HG03442 (cell line): Measurements from ENCODE around the gene METTL25B.

ENCODE experiments used
- ATAC-seq: cut with Tn5 transposase; IDR thresholded peaks from one replicate; pipeline ENCODE4 v1.9.1; 2021; ENCODE audit warnings: mild to moderate bottlenecking, moderate library complexity; ENCODE audit not compliant: unreplicated experiment

METTL25B gene

GRCh38 chr1:156725683-156726280 lies 2.5 kb upstream of the METTL25B start:
- no peak for ATAC-seq

- ATAC-seq, result no peak
Measured at GRCh38 chr1:156726549-156727226, 1.6 kb upstream of the METTL25B start.

- ATAC-seq, result no peak
Measured at GRCh38 chr1:156727492-156727891, 777 bp upstream of the METTL25B start.

GRCh38 chr1:156728599-156729462 lies 562 bp downstream of the METTL25B start, which contains the start of gene ISG20L2:
Gene ISG20L2, minus strand, starts transcription at chr1:156728766. Its CDS starts 1,114 bp downstream, at chr1:156727652.
- peak; percentile 87 for ATAC-seq

GRCh38 chr1:156733989-156734584 lies 5.8 kb downstream of the METTL25B start:
- ATAC-seq, result no peak

- no peak for ATAC-seq
Measured at GRCh38 chr1:156738407-156738806, 10.1 kb downstream of the METTL25B start.

GRCh38 chr1:156738916-156739315 lies 10.6 kb downstream of the METTL25B start:
- ATAC-seq, result no peak

- ATAC-seq, result no peak
Measured at GRCh38 chr1:156740237-156740740, 12.0 kb downstream of the METTL25B start.

- peak; percentile 83 for ATAC-seq
Measured at GRCh38 chr1:156740741-156741480, 12.6 kb downstream of the METTL25B start, which contains the start of gene MRPL24. Gene MRPL24, minus strand, starts transcription at chr1:156741088. Its CDS starts 2,384 bp downstream, at chr1:156738704.

GRCh38 chr1:156741481-156741983 lies 13.3 kb downstream of the METTL25B start:
- no peak for ATAC-seq

- no peak for ATAC-seq
Measured at GRCh38 chr1:156742017-156742416, 13.7 kb downstream of the METTL25B start.

GRCh38 chr1:156742801-156743200 lies 14.5 kb downstream of the METTL25B start:
- no peak for ATAC-seq

- no peak for ATAC-seq
Measured at GRCh38 chr1:156743367-156744302, 15.4 kb downstream of the METTL25B start.

- ATAC-seq, result no peak
Measured at GRCh38 chr1:156744344-156744743, 16.1 kb downstream of the METTL25B start.

GRCh38 chr1:156744786-156745419 lies 16.6 kb downstream of the METTL25B start:
- ATAC-seq, result no peak

GRCh38 chr1:156745881-156746280 lies 17.6 kb downstream of the METTL25B start:
- no peak for ATAC-seq

GRCh38 chr1:156746406-156746727 lies 18.1 kb downstream of the METTL25B start:
- ATAC-seq, result no peak
